ENCODE data around the gene HIPK1. TPM values are rescaled to one million over a fixed set of nuclear protein-coding genes. Genes with fewer than 3 reads are reported as not detected.
"Not testable (repeated sequence)": the region's sequence is repeated elsewhere in the genome, so short reads cannot be mapped to it uniquely, and the experiment has no call there.

HIPK1 gene
- total RNA-seq, 1 donor from 2014 or later: 52.2 TPM

- no peak for TF ChIP-seq CTCF (IDR thresholded peaks at IDR 0.05; ENCODE audit: borderline replicate concordance)
- Histone ChIP-seq H3K4me3 (no peak overlapping the region), H3K27me3 (ENCODE audit: low read depth) (peaks cover 12% of the 10 kb centered on the region), H3K4me1 (peaks cover 11% of the 10 kb centered on the region), H3K9me3 (replicated peaks) (peaks cover 24% of the 10 kb centered on the region), H3K27ac (replicated peaks) (no peak overlapping the region), H3K36me3 (no peaks in the 10 kb centered on the region)
- DNase-seq: no peak
- intact Hi-C loops (cut with micrococcal nuclease): no loop called here
Measured at GRCh38 chr1:113999233-113999632, 70.1 kb downstream of the HIPK1 start.

DNA sequence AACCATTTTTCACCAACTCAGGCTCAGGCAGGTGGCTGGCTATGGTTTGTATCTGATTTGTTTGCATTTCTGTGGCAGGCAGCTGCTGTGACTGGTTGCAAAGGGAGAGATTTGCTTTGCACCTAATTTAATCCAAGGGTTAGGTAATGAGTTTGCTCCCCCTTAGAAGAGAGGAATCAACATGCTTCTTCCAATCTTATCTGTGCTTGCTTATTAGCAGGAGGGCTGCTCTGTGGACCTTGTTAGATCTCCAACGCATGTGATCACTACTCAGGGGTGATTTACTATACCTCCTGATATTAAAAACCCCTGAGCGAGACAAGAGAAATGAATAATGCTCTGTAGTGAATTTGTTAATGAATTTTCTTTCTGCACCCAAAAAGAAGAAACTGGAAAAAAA lies 70.7 kb downstream of the HIPK1 start:
- Histone ChIP-seq H3K27me3 (ENCODE audit: low read depth) (peaks cover 14% of the 10 kb centered on the region), H3K36me3 (no peaks in the 10 kb centered on the region), H3K9me3 (replicated peaks) (peaks cover 19% of the 10 kb centered on the region), H3K27ac (replicated peaks) (no peak overlapping the region), H3K4me1 (peaks cover 11% of the 10 kb centered on the region), H3K4me3 (no peak overlapping the region)
- no peak for TF ChIP-seq CTCF (IDR thresholded peaks at IDR 0.05; ENCODE audit: borderline replicate concordance)
- intact Hi-C loops (cut with micrococcal nuclease): no loop called here
- DNase-seq: no peak

DNA sequence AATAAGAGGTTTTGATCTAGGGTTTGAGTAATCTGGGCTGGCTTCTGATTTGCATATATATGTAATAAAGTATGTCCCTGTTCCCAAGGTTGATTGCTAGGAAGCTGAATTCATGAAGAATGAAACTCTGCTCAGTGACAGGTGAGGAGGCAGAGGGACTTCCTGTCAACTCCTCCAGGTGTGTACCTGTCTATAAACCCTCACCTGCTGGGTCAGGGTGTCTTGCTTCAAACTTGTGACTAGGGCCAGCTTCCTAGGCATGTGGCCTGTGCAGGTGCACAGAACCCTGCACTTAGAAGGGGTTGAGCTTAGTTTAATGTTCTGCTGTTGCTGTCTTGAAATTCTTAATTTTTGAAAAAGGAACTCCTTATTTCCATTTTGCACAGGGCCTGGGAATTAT lies 71.3 kb downstream of the HIPK1 start:
- no peak overlapping the region for H3K27ac ChIP-seq (replicated peaks)

DNA sequence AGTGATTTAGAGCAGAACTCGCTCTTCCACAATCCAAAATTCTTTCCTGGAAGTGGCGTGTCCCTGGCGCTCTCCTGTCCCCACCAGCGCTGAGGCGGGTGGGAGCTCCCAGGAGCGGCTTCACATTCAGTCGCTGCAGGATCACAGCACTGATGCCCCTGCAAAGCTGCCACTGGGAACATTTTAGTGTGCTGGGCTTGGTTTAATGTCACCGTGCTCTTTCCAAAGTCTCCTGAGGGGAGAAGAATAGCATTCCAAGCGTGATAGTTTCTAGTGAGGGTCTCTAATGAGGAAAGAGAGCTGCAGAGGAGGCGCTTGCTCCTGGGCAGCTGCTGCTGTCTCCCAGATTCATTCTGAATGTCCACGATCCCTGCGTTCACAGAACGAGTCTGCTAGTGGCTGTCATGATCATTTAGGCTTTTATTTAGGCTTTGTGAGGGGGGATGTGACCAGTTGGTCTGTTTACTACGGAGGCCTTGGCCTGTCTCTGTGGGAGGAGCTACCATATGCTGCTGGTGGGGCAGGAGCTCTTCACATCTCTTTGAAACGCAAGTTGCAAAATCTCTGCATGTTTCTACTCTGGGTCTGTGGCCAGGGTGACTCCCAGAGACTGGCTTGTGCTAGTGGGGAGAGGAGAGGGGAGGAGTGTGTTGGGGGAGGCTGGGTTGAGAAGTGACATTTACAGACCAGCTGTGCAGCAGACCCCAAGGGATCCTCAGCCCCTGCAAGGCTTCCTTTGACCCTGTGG lies 73.5 kb downstream of the HIPK1 start:
- Histone ChIP-seq H3K4me1 (peaks cover 11% of the 10 kb centered on the region), H3K27ac (replicated peaks) (peak overlapping the region; percentile 40), H3K4me3 (no peak overlapping the region), H3K9me3 (replicated peaks) (no peaks in the 10 kb centered on the region), H3K27me3 (ENCODE audit: low read depth) (peaks cover 19% of the 10 kb centered on the region), H3K36me3 (no peaks in the 10 kb centered on the region)
- intact Hi-C loops (cut with micrococcal nuclease): no loop called here
- DNase-seq: no peak
- TF ChIP-seq CTCF (IDR thresholded peaks at IDR 0.05; ENCODE audit: borderline replicate concordance): no peak

More for the DNA sequence above, 71.3 kb downstream of the HIPK1 start:
- no peak for DNase-seq
- no peak for TF ChIP-seq CTCF (IDR thresholded peaks at IDR 0.05; ENCODE audit: borderline replicate concordance)
- Histone ChIP-seq H3K36me3 (no peaks in the 10 kb centered on the region), H3K27me3 (ENCODE audit: low read depth) (peaks cover 19% of the 10 kb centered on the region), H3K4me1 (peaks cover 11% of the 10 kb centered on the region), H3K9me3 (replicated peaks) (peaks cover 13% of the 10 kb centered on the region), H3K4me3 (no peak overlapping the region)
- intact Hi-C loops (cut with micrococcal nuclease): no loop called here

- Histone ChIP-seq H3K4me3 (no peak overlapping the region), H3K4me1 (peaks cover 11% of the 10 kb centered on the region), H3K9me3 (replicated peaks) (no peaks in the 10 kb centered on the region), H3K27ac (replicated peaks) (peak overlapping the region; percentile 40), H3K27me3 (ENCODE audit: low read depth) (peaks cover 19% of the 10 kb centered on the region), H3K36me3 (no peaks in the 10 kb centered on the region)
- intact Hi-C loops (cut with micrococcal nuclease): no loop called here
- DNase-seq: no peak
- no peak for TF ChIP-seq CTCF (IDR thresholded peaks at IDR 0.05; ENCODE audit: borderline replicate concordance)
Measured at GRCh38 chr1:114003431-114003830, 74.3 kb downstream of the HIPK1 start.

- H3K27ac ChIP-seq (replicated peaks); DNase-seq; H3K4me3 ChIP-seq; intact Hi-C loops (cut with micrococcal nuclease); H3K9me3 ChIP-seq (replicated peaks); H3K36me3 ChIP-seq: not testable (repeated sequence)
- peaks cover 15% of the 10 kb centered on the region for H3K27me3 ChIP-seq (ENCODE audit: low read depth)
- peaks cover 11% of the 10 kb centered on the region for H3K4me1 ChIP-seq
Measured at GRCh38 chr1:114006825-114007224, 77.7 kb downstream of the HIPK1 start.
